Vagina (tissue), 2 donors: ENCODE data around the gene SRPK1.

Source experiments
- POLR2A ChIP-seq, 2 donors: fragments of 450-650 bp; IDR thresholded peaks; one replicate each; pipeline ENCODE4 v1.6.1; 2017; ENCODE audit warnings: antibody characterized with exemption in 2 of 2, mild to moderate bottlenecking in 2 of 2, moderate library complexity in 2 of 2
- TF ChIP-seq, protein P1 (sequence below), 3 experiments: fragments of 450-650 bp in 2 of 3; fragments of 200-600 bp in 1 of 3; sonication (generic) in 1 of 3; IDR thresholded peaks; one replicate each; pipeline ENCODE4 v1.5.1; 2017 to 2019; ENCODE audit warnings: antibody characterized with exemption in 3 of 3, mild to moderate bottlenecking in 2 of 3, moderate library complexity in 2 of 3

DNA sequence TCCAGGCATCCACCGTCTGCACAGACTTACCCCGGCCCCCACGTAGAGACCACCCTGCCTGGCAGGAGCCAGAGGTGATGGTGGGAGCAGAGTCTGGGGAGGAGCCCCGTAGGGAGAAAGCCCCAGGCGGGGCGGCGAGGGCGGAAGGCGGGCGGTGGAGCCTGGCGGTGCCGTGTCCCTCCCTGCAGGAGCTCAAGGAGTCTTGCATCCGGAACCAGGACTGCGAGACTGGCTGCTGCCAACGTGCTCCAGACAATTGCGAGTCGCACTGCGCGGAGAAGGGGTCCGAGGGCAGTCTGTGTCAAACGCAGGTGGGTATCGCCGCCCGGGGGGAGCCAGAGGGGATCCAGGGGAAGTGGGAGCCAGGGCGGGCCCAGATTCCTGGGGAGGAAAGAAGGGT lies 134.1 kb downstream of the SRPK1 start:
- no peak for TF ChIP-seq POLR2A (IDR thresholded peaks at IDR 0.05)
- TF ChIP-seq, protein P1, sequence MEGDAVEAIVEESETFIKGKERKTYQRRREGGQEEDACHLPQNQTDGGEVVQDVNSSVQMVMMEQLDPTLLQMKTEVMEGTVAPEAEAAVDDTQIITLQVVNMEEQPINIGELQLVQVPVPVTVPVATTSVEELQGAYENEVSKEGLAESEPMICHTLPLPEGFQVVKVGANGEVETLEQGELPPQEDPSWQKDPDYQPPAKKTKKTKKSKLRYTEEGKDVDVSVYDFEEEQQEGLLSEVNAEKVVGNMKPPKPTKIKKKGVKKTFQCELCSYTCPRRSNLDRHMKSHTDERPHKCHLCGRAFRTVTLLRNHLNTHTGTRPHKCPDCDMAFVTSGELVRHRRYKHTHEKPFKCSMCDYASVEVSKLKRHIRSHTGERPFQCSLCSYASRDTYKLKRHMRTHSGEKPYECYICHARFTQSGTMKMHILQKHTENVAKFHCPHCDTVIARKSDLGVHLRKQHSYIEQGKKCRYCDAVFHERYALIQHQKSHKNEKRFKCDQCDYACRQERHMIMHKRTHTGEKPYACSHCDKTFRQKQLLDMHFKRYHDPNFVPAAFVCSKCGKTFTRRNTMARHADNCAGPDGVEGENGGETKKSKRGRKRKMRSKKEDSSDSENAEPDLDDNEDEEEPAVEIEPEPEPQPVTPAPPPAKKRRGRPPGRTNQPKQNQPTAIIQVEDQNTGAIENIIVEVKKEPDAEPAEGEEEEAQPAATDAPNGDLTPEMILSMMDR (IDR thresholded peaks at IDR 0.05) = no peak
